HG02642 (cell line): ENCODE measurements around the gene KLRC3.
"Not testable (repeated sequence)": the region's sequence is repeated elsewhere in the genome, so short reads cannot be mapped to it uniquely, and the experiment has no call there.

Source experiments
- ATAC-seq: cut with Tn5 transposase; IDR thresholded peaks from one replicate; pipeline ENCODE4 v1.9.1; 2021; ENCODE audit warnings: mild to moderate bottlenecking; ENCODE audit not compliant: unreplicated experiment, poor library complexity

KLRC3 gene

DNA sequence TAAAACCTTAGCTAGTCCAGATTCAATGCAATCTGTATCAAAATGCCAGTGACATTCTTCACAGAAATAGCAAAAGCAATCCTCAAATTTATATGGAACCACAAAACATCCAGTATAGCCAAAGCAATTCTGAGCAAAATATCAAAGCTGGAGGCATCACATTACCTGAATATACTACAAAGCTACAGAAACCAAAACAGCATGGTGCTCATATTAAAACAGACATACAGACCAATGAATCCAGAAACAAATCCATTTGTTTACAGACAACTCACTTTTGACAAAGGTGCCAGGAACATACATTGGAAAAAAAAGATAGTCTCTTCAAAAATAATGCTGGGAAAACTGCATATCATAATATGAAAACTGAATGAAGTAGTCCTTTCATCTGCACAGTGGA lies 15.6 kb downstream of the KLRC3 start:
- no peak for ATAC-seq

DNA sequence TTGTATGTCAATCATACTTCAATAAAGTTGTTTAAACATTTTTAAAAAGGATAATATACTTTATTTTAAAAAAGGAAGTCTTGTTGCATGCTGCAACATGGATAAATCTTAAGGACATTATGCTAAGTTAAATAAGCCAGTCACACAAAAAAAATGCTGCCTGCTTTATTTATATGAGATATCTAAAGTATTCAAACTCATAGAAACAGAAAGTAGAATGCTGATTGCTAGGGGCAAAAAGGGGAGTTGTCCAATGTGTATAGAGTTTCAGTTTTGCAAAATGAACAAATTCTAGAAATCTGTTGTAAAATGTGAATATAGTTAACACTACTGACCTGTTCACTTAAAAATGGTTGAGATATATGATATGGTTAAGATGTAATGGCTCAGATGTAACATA lies 19.6 kb downstream of the KLRC3 start:
- no peak for ATAC-seq

DNA sequence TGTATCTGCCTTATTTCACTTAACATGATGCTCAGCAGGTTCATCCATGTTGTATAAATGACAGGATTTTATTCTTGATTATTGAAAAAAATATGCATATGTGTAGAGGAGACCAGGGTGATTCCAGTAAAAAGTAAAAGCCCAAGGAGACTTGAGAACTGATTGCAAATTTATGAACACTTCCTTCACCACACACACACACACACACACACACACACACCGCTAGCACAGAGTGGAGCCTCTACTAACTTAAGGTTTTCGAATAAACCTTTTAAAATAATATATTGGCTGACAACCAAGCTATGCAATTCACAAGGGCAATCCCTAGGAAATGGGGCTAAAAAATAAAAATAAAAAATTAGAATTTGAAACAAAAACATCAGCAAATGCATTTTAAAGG lies 22.2 kb downstream of the KLRC3 start:
- no peak for ATAC-seq

DNA sequence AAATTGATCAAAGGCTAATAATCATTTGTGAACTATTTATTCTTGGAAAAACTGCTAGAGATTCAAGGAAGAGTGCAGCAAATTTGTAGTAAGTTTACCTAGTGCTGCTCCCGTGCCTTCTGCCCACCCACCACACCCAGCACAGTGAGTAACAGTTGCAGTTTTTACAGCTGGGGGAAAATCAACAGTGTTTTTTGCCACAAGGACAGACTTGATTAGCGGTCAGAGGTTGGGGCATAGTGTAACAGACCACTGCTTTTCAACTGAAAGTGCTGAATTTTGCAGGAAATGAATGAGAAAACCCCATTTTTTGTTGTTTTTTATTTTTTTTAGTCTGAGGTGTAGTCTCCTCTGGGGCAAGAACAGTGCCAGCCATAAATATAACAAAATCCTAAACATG lies 23.1 kb downstream of the KLRC3 start:
- ATAC-seq: no peak

DNA sequence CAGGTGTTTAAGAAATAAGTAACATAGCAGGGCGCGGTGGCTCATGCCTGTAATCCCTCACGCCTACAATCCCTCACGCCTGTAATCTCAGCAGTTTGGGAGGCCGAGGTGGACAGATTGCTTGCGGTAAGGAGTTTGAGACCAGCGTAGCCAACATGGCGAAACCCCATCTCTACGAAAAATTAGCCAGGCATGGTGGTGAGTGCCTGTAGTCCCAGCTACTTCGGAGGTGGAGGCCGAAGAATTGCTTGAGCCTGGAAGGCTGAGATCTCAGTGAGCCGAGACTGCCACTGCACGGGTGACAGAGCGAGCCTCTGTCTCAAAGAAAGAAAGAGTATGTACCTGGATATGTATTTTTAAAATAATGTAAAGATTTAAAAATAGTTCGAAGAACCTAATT lies 24.2 kb downstream of the KLRC3 start:
- not testable (repeated sequence) for ATAC-seq

DNA sequence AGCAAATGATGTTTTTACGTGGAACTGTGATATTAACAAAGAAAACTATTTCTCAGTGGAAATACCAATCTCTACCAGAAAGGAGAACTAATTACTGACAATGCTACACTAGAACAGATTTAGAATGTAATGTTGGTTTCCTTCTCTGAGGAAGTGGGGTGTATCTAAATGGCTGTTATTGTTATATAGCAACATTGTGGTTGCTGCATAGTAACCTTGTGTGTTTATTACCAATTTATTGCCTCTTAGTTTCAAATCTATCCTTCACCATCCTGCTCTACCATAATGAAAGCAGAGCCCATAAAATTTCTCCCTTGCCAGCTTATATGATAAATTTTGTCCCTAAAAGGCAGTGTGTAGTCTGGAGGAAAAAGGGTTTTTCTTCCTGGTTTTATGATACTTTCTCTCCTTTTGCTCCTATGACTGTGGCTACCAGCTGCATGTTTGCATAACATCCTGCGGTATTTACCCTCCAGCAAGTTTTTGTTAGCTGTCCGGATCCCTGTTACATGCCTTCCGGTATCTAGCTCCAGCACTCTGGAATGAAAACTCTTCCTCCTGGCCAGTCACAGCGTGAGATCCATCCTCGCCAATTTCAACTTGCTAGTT lies 24.9 kb downstream of the KLRC3 start:
- ATAC-seq: peak; percentile 78

DNA sequence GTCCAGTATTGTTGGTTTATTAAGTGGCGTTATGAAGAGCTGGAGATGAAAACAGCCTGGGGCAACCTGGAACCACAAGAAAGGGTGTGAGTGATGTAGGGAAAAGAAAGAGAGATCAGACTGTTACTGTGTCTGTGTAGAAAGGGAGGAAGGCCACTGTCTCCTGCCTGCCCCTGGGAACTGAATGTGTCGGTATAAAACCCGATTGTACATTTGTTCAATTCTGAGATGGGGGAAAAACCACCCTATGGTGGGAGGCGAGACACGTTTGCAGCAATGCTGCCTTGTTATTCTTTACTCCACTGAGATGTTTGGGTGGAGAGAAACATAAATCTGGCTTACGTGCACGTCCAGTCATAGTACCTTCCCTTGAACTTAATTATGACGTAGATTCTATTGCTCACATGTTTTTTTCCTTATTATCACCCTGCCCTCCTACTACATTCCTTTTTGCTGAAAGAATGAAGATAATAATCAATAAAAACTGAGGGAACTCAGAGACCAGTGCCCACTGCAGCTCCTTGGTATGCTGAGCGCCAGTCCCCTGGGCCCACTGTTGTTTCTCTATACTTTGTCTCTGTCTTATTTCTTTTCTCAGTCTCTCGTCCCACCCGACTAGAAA lies 25.8 kb downstream of the KLRC3 start:
- not testable (repeated sequence) for ATAC-seq

DNA sequence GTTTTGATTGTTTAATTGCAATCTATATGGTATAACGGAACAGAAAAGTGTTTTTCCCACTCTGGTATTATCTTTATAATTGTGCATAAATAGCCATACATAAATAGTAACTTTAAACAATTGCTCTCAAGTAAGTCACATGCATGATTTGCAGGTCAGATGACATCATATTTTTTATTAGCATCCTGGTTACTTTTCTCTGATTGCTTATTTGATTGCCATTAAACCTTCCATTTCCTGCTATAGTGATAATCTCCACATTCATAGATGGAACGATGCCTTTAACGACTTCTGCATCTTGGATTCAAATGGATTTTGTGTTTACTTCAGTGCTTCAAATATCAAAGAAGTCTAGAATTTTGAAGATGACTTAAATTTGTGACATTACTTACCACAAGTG lies 27.1 kb downstream of the KLRC3 start:
- ATAC-seq: no peak

DNA sequence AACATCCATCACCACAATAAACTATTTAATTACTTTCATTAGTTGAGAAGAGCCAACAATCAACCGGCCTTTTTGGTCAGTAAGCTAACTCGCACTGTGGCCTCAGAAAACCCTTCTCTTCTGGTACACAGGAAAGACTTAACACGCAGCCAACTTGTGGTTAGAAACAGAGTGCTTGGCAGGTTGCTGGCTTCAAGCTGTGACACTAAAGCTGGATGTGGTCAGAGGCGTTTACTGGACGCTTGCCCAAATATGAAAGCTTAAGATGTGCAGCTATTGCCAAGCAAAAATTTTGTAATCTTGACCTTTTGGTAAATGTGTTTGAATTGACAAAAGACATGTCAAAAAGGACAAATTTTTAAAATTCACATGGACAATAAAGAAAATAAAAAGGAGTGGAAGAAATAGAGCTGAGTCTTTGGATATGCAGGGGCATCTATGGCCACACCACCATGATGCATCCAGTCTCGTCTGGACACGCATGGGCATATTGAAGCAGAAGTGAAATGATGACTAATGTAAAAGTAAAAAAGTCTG lies 27.9 kb downstream of the KLRC3 start:
- ATAC-seq: peak; percentile 68

DNA sequence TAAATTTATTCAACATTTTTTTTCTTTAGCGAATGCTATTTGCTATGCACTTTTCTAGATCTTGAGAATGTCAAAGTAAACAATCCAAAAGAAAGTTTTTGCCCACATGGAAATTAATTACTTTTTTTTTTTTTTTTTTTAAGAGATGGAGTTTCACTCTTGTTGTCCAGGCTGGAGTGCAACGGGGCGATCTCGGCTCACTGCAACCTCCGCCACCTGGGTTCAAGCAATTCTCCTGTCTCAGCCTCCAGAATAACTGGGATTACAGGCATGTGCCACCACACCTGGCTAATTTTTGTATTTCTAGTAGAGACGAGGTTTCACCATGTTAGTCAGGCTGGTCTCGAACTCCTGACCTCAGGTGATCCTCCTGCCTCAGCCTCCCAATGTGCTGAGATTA lies 29.4 kb downstream of the KLRC3 start:
- ATAC-seq: not testable (repeated sequence)

DNA sequence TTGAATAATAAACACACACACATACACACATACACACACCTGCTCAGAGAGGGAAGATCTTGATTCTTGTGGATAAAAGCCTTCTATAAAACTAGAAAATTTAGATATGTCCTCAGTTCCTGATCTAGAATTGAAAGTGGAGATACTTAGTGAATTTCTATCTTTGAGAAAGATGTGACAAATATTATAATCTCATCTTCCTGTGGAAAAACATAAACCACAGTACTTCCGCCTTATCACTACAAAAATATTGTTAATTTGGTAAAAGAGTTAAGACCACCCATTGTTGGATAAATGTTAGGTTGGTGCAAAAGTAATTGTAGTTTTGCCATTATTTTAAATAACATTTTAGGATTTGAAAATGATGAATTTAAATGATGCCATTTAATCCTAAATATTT lies 30.5 kb downstream of the KLRC3 start, which contains the start of gene KLRK1:
Gene KLRK1, minus strand, starts transcription at position 138 of the 400 bp plus-strand sequence. CDS start 1,231 bp downstream, outside the sequence.
- no peak for ATAC-seq

DNA sequence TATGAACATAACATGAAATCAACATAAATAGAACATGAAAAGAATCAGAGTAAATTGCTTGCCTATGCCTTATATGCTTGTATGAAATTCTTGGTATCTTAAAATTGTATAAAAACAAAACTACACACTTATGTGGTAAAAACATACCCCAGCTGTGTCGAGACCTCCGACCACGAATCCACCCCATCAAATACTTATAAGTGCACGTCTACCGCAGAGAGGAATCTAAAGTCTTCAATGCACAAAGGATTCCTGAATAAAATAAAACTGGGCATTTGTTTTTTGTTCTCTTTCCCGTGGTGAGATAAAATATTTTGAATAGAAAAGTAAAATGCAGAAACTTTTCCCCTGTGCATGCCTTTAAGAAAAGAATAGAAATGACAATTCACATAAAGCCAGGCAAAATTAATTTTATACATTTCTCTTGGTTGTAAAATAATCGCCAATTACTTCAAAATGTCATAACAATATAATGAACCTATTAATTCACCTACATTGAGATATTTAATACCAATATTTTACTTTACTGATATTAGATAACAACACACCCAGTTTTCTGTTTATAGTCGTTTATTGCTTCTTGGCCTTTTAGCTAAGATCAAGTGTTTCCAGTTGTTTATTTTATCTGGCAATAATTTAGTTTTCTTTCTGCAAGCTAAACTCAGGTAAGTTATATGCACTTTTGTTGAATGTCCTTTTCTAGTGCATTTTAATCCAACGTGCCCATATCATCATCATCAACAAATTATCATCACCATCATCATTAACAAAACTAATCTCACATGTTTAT lies 31.6 kb downstream of the KLRC3 start:
- ATAC-seq: no peak

DNA sequence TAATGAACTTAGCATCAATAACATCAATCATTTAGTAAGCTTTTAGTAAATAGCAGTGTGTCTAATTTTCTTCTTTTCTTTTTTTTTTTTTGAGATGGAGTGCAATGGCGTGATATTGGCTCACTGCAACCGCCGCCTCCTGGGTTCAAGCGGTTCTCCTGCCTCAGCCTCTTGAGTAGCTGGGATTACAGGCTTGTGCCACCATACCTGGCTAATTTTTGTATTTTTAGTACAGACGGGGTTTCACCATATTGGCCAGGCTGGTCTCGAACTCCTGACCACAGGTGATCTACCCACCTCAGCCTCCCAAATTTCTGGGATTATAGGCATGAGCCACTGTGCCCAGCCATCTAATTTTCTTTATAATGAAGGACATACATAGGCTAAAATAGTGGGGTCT lies 32.9 kb downstream of the KLRC3 start:
- ATAC-seq: not testable (repeated sequence)

DNA sequence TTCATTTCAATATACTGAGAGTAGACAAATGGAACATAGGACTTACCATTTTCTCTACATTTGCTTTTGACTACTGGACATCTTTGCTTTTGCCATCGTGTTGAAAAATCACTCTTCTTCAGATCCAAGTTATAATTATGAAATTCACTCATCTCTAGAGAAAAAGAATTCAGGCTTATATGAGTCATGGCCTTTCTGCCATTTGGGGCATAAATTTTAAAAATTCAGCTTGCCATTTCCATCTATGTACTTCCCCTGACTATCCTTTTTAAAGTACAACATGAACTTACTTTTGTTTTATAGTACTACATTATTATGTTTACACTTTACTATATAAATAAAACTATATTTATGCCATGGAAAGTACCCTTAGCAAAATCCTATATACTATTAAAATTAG lies 33.5 kb downstream of the KLRC3 start:
- no peak for ATAC-seq

DNA sequence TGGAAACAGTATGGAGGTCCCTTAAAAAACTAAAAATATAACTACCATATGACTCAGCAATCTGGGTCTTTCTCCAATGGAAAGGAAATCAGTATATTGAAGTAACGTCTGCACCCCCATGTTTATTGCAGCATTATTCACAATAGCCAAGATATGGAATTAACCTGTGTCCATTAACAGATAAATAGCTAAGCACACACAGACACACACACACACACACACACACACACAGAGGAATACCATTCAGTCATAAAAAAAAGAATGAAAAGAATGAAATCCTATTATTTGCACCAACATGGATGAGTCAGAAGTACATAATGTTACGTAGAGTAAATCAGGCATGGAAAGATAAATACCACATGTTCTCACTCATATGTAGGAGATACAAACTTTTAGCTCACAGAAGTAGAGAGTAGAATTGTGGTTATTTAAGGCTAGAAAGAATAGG lies 35.2 kb downstream of the KLRC3 start:
- no peak for ATAC-seq

DNA sequence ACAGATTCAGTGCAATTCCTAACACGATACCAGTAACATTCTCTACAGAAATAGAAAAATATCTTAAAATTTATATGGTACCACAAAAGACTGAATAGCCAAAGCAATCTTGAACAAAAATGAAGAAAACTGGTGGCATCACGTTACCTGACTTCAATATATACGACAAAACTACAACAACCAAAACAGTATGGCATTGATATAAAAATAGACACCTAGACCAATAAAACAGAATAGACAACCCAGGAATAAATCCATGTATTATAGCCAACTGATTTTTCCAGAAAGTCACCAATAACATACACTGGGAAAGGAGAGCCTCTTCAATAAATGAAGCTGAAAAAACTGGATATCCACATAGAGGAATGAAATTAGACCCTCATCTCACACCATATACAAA lies 36.2 kb downstream of the KLRC3 start:
- ATAC-seq: no peak

DNA sequence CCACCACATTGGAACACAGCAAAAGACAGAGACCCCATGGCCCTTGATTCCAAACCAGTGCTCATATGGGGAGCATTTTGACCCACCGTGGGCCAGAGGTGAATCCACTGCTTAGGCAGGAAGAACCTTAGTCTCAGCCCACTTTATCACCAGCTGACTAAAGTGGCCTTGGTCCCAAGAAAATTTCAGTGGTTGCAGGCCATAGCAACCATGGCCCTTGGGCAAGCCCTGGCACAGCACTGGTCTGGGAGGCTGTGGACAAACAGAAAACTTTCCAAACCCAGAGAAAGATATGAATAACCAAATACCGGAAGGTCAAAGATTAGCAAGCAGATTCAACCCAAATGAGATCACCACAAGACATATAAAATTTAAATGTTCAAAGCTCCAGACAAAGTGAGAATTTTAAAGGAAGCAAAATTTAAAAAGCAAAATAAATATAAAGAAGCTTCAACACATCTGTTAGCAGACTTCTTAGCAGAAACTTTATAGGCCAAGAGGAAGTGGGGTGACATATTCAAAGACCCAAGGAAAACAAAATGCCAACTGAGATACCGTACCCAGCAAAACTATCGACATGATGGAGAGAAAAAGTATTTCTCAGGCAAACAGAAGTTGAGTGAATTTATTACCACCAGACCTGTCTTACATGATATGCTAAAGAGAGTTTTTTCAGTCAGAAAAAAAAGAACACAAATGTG lies 38.3 kb downstream of the KLRC3 start:
- ATAC-seq: no peak

DNA sequence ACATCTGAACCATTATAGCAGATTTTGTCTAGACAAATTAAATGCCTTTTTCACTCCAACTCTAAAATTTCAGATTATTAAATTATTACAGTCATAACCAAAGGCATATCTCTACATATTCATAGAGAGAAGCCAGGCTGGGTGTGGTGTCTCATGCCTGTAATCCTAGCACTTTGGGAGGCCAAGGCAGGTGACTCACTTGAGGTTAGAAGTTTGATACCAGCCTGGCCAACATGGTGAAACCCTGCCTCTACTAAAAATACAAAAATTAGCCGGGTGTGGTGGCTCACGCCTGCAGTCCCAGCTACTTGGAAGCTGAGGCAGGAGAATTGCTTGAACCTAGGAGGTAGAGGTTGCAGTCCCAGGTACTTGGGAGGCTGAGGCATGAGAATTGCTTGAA lies 41.7 kb downstream of the KLRC3 start:
- ATAC-seq: not testable (repeated sequence)

DNA sequence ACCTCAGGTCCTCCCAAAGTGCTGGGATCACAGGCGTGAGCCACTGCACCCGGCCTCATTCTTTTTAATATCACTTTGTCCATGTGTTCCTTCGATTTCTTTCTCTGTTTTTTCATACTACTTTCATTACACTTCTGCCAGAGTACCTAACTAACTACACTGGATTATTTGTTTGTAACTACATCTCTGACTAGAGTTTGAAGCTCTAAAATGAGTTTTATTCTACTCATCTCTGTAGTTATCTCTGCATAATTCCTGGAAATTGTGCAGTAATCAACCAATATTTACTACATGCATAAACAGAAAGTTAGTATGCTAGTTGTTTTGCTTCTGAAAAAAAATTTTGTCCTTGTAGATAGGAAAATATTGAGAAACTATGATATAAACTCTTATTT lies 45.8 kb downstream of the KLRC3 start:
- no peak for ATAC-seq

DNA sequence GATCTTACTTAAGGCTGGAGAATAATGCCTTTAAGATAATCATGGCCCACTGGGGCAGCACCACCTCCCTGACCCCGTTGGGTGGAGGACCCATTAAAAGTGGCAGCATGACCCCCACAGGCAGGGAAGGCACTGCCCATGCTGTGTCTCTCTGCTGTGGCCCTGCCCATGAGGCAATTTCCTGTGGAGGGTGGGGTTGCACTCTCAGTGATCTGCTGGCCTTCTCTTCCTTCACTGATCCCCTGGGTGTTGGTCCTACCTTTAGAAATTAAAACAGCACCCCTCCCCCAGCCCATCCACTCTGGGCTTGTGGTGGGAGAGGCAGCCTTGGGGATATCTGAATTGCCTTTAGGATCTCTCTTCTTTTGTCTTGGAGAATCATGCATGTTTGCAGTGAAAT lies 47.8 kb downstream of the KLRC3 start:
- ATAC-seq: no peak
